IMR-90 (cell line): ENCODE results near the gene RC3H1. TPM values are rescaled to one million over a fixed set of nuclear protein-coding genes. Genes with fewer than 3 reads are reported as not detected.

Experiments used
- ATAC-seq: fragments of 200-7000 bp; cut with Tn5 transposase; 2 replicates; pipeline ENCODE4 v1.9.1; 2020; ENCODE audit warnings: low read depth, mild to moderate bottlenecking, moderate library complexity
- BruUV-seq: library from RNA; stranded (reverse); fragments of 400-500 nt; replicated peaks from 2 replicates; lab custom pipeline; 2021; lab: Mats Ljungman, UMichigan
- CTCF ChIA-PET: fragments of 300-600 bp; formaldehyde crosslinking; extraction: SDS; loops from one replicate; lab custom pipeline; 2021; ENCODE audit warnings: antibody characterized with exemption; lab: Yijun Ruan, JAX
- POLR2A ChIA-PET: fragments of 300-600 bp; sonication (Branson Sonifier 250); formaldehyde crosslinking; loops from one replicate; lab custom pipeline; 2022; ENCODE audit warnings: antibody characterized with exemption; ENCODE audit not compliant: unreplicated experiment; lab: Charles Lee
- DNase-seq: peaks from one replicate; pipeline ENCODE4 v3.0.0; 2013
- H2AFZ ChIP-seq: replicated peaks from 2 replicates; pipeline ENCODE3; 2013; ENCODE audit warnings: low read length, mild to moderate bottlenecking; ENCODE audit not compliant: poor library complexity
- H2AK5ac ChIP-seq: 2 replicates; pipeline ENCODE4 v1.6.1; 2013; ENCODE audit warnings: low read depth, low read length, inconsistent platforms
- H2AK9ac ChIP-seq: replicated peaks from 2 replicates; pipeline ENCODE3; 2013; ENCODE audit warnings: mild to moderate bottlenecking, low read depth, low read length, moderate library complexity; ENCODE audit not compliant: poor library complexity
- H2BK120ac ChIP-seq: 2 replicates; pipeline ENCODE4 v1.6.1; 2013; ENCODE audit warnings: low read depth, low read length, inconsistent platforms
- H2BK15ac ChIP-seq: 3 replicates; pipeline ENCODE4 v1.6.1; 2013; ENCODE audit warnings: low read depth, low read length, inconsistent platforms
- H2BK20ac ChIP-seq: 2 replicates; pipeline ENCODE4 v1.6.1; 2013; ENCODE audit warnings: low read depth, mild to moderate bottlenecking, inconsistent platforms, low read length, moderate library complexity
- H2BK5ac ChIP-seq: 2 replicates; pipeline ENCODE4 v1.6.1; 2013; ENCODE audit warnings: mild to moderate bottlenecking, low read depth, low read length, inconsistent platforms; ENCODE audit not compliant: poor library complexity, severe bottlenecking
- H3K14ac ChIP-seq: replicated peaks from 2 replicates; pipeline ENCODE4 v1.6.1; 2013; ENCODE audit warnings: low read depth, low read length, inconsistent platforms
- H3K18ac ChIP-seq: 2 replicates; pipeline ENCODE4 v1.6.1; 2013; ENCODE audit warnings: low read depth, low read length, control low read depth
- H3K23ac ChIP-seq: 2 replicates; pipeline ENCODE4 v1.6.1; 2013; ENCODE audit warnings: low read depth, low read length, inconsistent platforms
- H3K27ac ChIP-seq: 2 replicates; pipeline ENCODE4 v1.5.1; 2013; ENCODE audit warnings: mild to moderate bottlenecking, control low read depth, low read length; ENCODE audit not compliant: insufficient read depth
- H3K27me3 ChIP-seq: 2 replicates; pipeline ENCODE4 v1.6.1; 2013; ENCODE audit warnings: low read length; ENCODE audit not compliant: control insufficient read depth, insufficient read depth
- H3K36me3 ChIP-seq: 2 replicates; pipeline ENCODE4 v1.6.1; 2013; ENCODE audit warnings: low read length, mixed read lengths; ENCODE audit not compliant: control insufficient read depth, insufficient read depth
- H3K4ac ChIP-seq: 2 replicates; pipeline ENCODE4 v1.6.1; 2013; ENCODE audit warnings: low read depth, low read length, inconsistent platforms
- H3K4me1 ChIP-seq: 2 replicates; pipeline ENCODE4 v1.6.1; 2013; ENCODE audit warnings: low read length, mixed read lengths; ENCODE audit not compliant: control insufficient read depth, insufficient read depth
- H3K4me2 ChIP-seq: 2 replicates; pipeline ENCODE4 v1.6.1; 2013; ENCODE audit warnings: low read depth, mild to moderate bottlenecking, control low read depth, low read length, moderate library complexity
- H3K4me3 ChIP-seq: 2 replicates; pipeline ENCODE4 v1.5.1; 2013; ENCODE audit warnings: low read depth, mild to moderate bottlenecking, control low read depth, low read length, moderate library complexity; ENCODE audit not compliant: insufficient read depth
- H3K56ac ChIP-seq: 2 replicates; pipeline ENCODE4 v1.6.1; 2013; ENCODE audit warnings: low read length, inconsistent platforms; ENCODE audit not compliant: insufficient read depth; ENCODE audit errors: extremely low read depth
- H3K79me1 ChIP-seq, 2 experiments: 2 replicates each; pipeline ENCODE4 v1.6.1; 2013; ENCODE audit warnings: low read length in 2 of 2, inconsistent platforms in 1 of 2, low read depth in 1 of 2
- H3K9ac ChIP-seq: 2 replicates; pipeline ENCODE4 v1.6.1; 2013; ENCODE audit warnings: low read depth, low read length, control low read depth
- H3K9me1 ChIP-seq: 2 replicates; pipeline ENCODE4 v1.6.1; 2013; ENCODE audit warnings: low read length, inconsistent platforms; ENCODE audit not compliant: insufficient read depth
- H3K9me3 ChIP-seq: 2 replicates; pipeline ENCODE4 v1.6.1; 2013; ENCODE audit warnings: low read length; ENCODE audit not compliant: control insufficient read depth, insufficient read depth
- H4K20me1 ChIP-seq: 2 replicates; pipeline ENCODE4 v1.6.1; 2013; ENCODE audit warnings: low read length, inconsistent platforms; ENCODE audit not compliant: insufficient read depth
- H4K5ac ChIP-seq: 2 replicates; pipeline ENCODE4 v1.6.1; 2013; ENCODE audit warnings: mild to moderate bottlenecking, low read depth, low read length, control low read depth
- H4K8ac ChIP-seq, 2 experiments: 2 replicates each; pipeline ENCODE4 v1.6.1; 2013; ENCODE audit warnings: low read depth in 2 of 2, low read length in 2 of 2, control low read depth in 1 of 2, inconsistent platforms in 1 of 2
- H4K91ac ChIP-seq: 2 replicates; pipeline ENCODE4 v1.6.1; 2013; ENCODE audit warnings: low read depth, low read length, inconsistent platforms; ENCODE audit not compliant: insufficient read depth
- CEBPB ChIP-seq: IDR thresholded peaks from 2 replicates; pipeline ENCODE4 v1.6.1; 2012; ENCODE audit warnings: low read depth, low read length, improper control_type of control experiment
- CHD1 ChIP-seq: IDR thresholded peaks from 2 replicates; pipeline ENCODE4 v1.6.1; 2012; ENCODE audit warnings: low read depth, low read length, improper control_type of control experiment
- CTCF ChIP-seq: conservative IDR thresholded peaks from 2 replicates; pipeline ENCODE4 v1.5.1; 2012; ENCODE audit warnings: mild to moderate bottlenecking, low read depth, low read length, improper control_type of control experiment
- MAFK ChIP-seq: IDR thresholded peaks from 2 replicates; pipeline ENCODE4 v1.6.1; 2012; ENCODE audit warnings: low read depth, low read length, improper control_type of control experiment
- RCOR1 ChIP-seq: IDR thresholded peaks from 2 replicates; pipeline ENCODE4 v1.6.1; 2012; ENCODE audit warnings: mild to moderate bottlenecking, low read length, improper control_type of control experiment; ENCODE audit not compliant: insufficient replicate concordance
- WGBS, 2 experiments: methylation state at CpG; one replicate each; pipeline versions ENCODE4 v1.1.5 to v1.1.7; 2013; ENCODE audit warnings: missing lambda C conversion rate in 2 of 2; ENCODE audit not compliant: insufficient read length in 1 of 2; ENCODE audit errors: extremely low coverage in 2 of 2; 5-methylcytosine and 5-hydroxymethylcytosine counted together
- dilution Hi-C: fragments of 300-500 bp; cut with HindIII; formaldehyde crosslinking; loops from one replicate; pipeline ENCODE4 v1.14.3; 2018; ENCODE audit warnings: low sequenced_read_pairs; ENCODE audit not compliant: unreplicated experiment
- in situ Hi-C: fragments of 300-500 bp; cut with MboI; formaldehyde crosslinking; loops from 3 replicates; pipeline ENCODE4 v1.14.3; 2019; ENCODE audit warnings: low sequenced_read_pairs, inconsistent platforms, mixed read lengths
- intact Hi-C: fragments of 100-400 bp; cut with micrococcal nuclease; formaldehyde crosslinking; loops from 2 replicates; pipeline ENCODE4 v1.10.0; 2022
- polyA plus RNA-seq, 3 experiments: library from polyadenylated mRNA; depleted of rRNA; stranded (reverse); fragments of >200 nt; gene quantifications; 2 replicates each; pipeline ENCODE4 v1.2.3, GENCODE V29; 2012; ENCODE audit warnings: low replicate concordance in 1 of 3
- total RNA-seq: library from RNA; depleted of rRNA; stranded (reverse); fragments of >200 nt; gene quantifications from 2 replicates; pipeline ENCODE4 v1.2.3, GENCODE V29; 2012

The RC3H1 gene
- total and polyA plus RNA-seq, 2 of the 4 experiments (the other 2 are of a cell fraction), result 5.1 to 39.3 TPM

GRCh38 chr1:174031099-174031498 is 8.9 kb upstream of the RC3H1 start:
- Histone ChIP-seq H2BK20ac (no peak overlapping the region), H2AFZ (no peak overlapping the region), H3K4me3 (no peak overlapping the region), H3K27ac (no peak overlapping the region), H3K18ac (no peak overlapping the region; the same call in 1 of the 2 replicates), H2BK120ac (peak overlapping the region; percentile 77; the same call in 1 of the 2 replicates), H3K23ac (no peak overlapping the region; the same call in 1 of the 2 replicates), H4K8ac (no peak overlapping the region), H2BK15ac (no peak overlapping the region), H3K36me3 (no peaks in the 10 kb centered on the region), H4K20me1 (no peaks in the 10 kb centered on the region), H2AK9ac (no peak overlapping the region), H3K4ac (no peak overlapping the region; the same call in 1 of the 2 replicates), H4K91ac (peak overlapping the region; percentile 85; the same call in 1 of the 2 replicates), H3K4me1 (peaks cover 10% of the 10 kb centered on the region), H2AK5ac (no peak overlapping the region), H3K27me3 (no peaks in the 10 kb centered on the region), H3K4me2 (no peak overlapping the region), H4K5ac (no peak overlapping the region; the same call in 1 of the 2 replicates), H3K9ac (no peak overlapping the region), H2BK5ac (no peak overlapping the region), H3K9me1 (peaks cover 9% of the 10 kb centered on the region; the same call in 1 of the 2 replicates), H3K56ac (no peak overlapping the region), H3K9me3 (no peaks in the 10 kb centered on the region), H3K14ac (no peak overlapping the region), H3K79me1 (0 out of 4 replicates have a peak, but pooled peaks cover 0 to 4% of the 10 kb centered on the region in 2 experiments)
- CTCF ChIA-PET, result no interaction called here
- dilution Hi-C loops, result no loop called here
- no CpG with 5 or more reads among the region's 2 CpGs for WGBS, 2 experiments
- peak; percentile 30; the same call in 1 of the 2 replicates for TF ChIP-seq CEBPB
- no peak for TF ChIP-seq CHD1
- no peak for TF ChIP-seq RCOR1
- TF ChIP-seq MAFK, result no peak
- no peak for TF ChIP-seq CTCF
- intact Hi-C loops, result no loop called here
- BruUV-seq, result no TSS peak
- ATAC-seq (no peak), DNase-seq (no peak)
- in situ Hi-C loops, result no loop called here
- POLR2A ChIA-PET, result interaction anchor here (1.0 kb wide), 1 partner anchor 9 kb away, joined by 4 read pairs; no protein-coding TSS in a partner anchor
